K562 (cell line): Measurements from ENCODE around the gene DTL. TPM values are rescaled to one million over a fixed set of nuclear protein-coding genes. Genes with fewer than 3 reads are reported as not detected.
A peak's percentile ranks its signal among the peaks of the same experiment; 100 is the strongest.

Experiments used
- BACH1 ChIP-seq: fragments of 200-800 bp; sonication (Bioruptor generic); IDR thresholded peaks from 2 replicates; pipeline ENCODE4 v1.6.1; 2016; ENCODE audit warnings: missing genetic modification characterization, missing compliant biosample characterization
- BRD9 ChIP-seq: fragments of 450-650 bp; IDR thresholded peaks from 2 replicates; pipeline ENCODE4 v1.6.1; 2018; ENCODE audit warnings: low read depth; ENCODE audit not compliant: partially characterized antibody
- CBX2 ChIP-seq: fragments of 200-600 bp; sonication (generic); IDR thresholded peaks from one replicate; pipeline ENCODE4 v1.6.1; 2012; ENCODE audit warnings: mild to moderate bottlenecking, low read length, inconsistent platforms; ENCODE audit not compliant: insufficient read depth, poor library complexity, severe bottlenecking
- CTCF ChIP-seq, 3 experiments: IDR thresholded peaks in 2 of 3; conservative IDR thresholded peaks in 1 of 3; 2 replicates each; pipeline ENCODE4 v1.5.1; 2011 to 2012; ENCODE audit warnings: low read length in 3 of 3, mild to moderate bottlenecking in 3 of 3, control low read depth in 2 of 3, improper control_type of control experiment in 1 of 3, inconsistent platforms in 1 of 3, low read depth in 1 of 3, mixed read lengths in 1 of 3, moderate library complexity in 1 of 3; ENCODE audit not compliant: insufficient read depth in 2 of 3
- HCFC1 ChIP-seq: IDR thresholded peaks from 2 replicates; pipeline ENCODE4 v1.6.1; 2012; ENCODE audit warnings: low read depth, low read length, improper control_type of control experiment
- NBN ChIP-seq: fragments of 450-650 bp; IDR thresholded peaks from 2 replicates; pipeline ENCODE4 v1.6.1; 2016; ENCODE audit warnings: low read depth, mild to moderate bottlenecking
- POLR2AphosphoS5 ChIP-seq: IDR thresholded peaks from 2 replicates; pipeline ENCODE4 v1.6.1; 2011; ENCODE audit warnings: mild to moderate bottlenecking, low read depth, low read length, moderate library complexity; ENCODE audit not compliant: control insufficient read depth, insufficient read depth
- SMARCB1 ChIP-seq: IDR thresholded peaks from 2 replicates; pipeline ENCODE4 v1.6.1; 2011; ENCODE audit warnings: improper control_type of control experiment, low read depth; ENCODE audit not compliant: insufficient read length
- THRA ChIP-seq: fragments of 450-650 bp; IDR thresholded peaks from 2 replicates; pipeline ENCODE4 v1.6.1; 2017; ENCODE audit warnings: mild to moderate bottlenecking, moderate library complexity
- YY1 ChIP-seq, 3 experiments: IDR thresholded peaks; 2 replicates each; pipeline ENCODE4 v1.6.1; 2011; ENCODE audit warnings: low read length in 2 of 3, mild to moderate bottlenecking in 2 of 3, moderate library complexity in 2 of 3, borderline replicate concordance in 1 of 3, control low read depth in 1 of 3, low read depth in 1 of 3; ENCODE audit not compliant: insufficient read depth in 3 of 3, insufficient replicate concordance in 2 of 3, control insufficient read depth in 1 of 3, insufficient read length in 1 of 3; ENCODE audit errors: extremely low read depth in 1 of 3
- ZNF146 ChIP-seq: IDR thresholded peaks from one replicate; pipeline ENCODE4 v1.6.1; 2018; ENCODE audit warnings: missing compliant biosample characterization; ENCODE audit not compliant: unreplicated experiment
- polyA plus RNA-seq, 8 experiments: library from polyadenylated mRNA; depleted of rRNA in 4 of 8; stranded (reverse) in 5 of 8; unstranded in 3 of 8; fragments of >200 nt; fragmentation: Nextera tagmentation in 2 of 8; fragmentation: Illumina TruSeq in 1 of 8; extraction: Ambion mirVana in 2 of 8; extraction: Trizol in 1 of 8; gene quantifications; 2 replicates each; pipeline versions ENCODE4 v1.2.1 to v1.2.3, GENCODE V29; 2011 to 2014; ENCODE audit warnings: inconsistent platforms in 1 of 8, missing spikeins in 1 of 8
- total RNA-seq, 7 experiments: library from RNA; depleted of rRNA in 6 of 7; stranded (reverse); fragments of >200 nt in 6 of 7; fragmentation: Illumina TruSeq in 2 of 7; extraction: Trizol in 2 of 7; gene quantifications; 2 replicates each; pipeline versions ENCODE4 v1.2.1 to v1.2.3, GENCODE V29; 2011 to 2021; ENCODE audit warnings: low replicate concordance in 1 of 7

DTL gene
- total and polyA plus RNA-seq, 9 of the 15 experiments (the other 6 are each of a cell fraction or from before 2014, with no cell fraction given): 38.3 to 81.0 (median 63.2) TPM

GRCh38 chr1:212012034-212012740, 23.4 kb upstream of the DTL start (continued):
- TF ChIP-seq SMARCB1 (no peak), THRA (no peak), NBN (0 out of 2 replicates have a peak, but pooled peaks have one; percentile 26), POLR2AphosphoS5 (peak; percentile 27; the same call in 1 of the 2 replicates), ZNF146 (CRISPR knock-in tag) (no peak), BRD9 (no peak), HCFC1 (peak; percentile 29; the same call in 1 of the 2 replicates), CBX2 (no peak), BACH1 (no peak), YY1 (IDR thresholded peaks at IDR 0.05; ENCODE audit: borderline replicate concordance in 1 of 3, control insufficient read depth in 1 of 3, extremely low read depth in 1 of 3, insufficient read depth in 3 of 3, insufficient read length in 1 of 3, insufficient replicate concordance in 2 of 3, low read depth in 1 of 3, low read length in 2 of 3) (peak in 1 of 3 experiments; percentile 41), CTCF (IDR thresholded peaks at IDR 0.05 in 2 of 3, conservative IDR thresholded peaks at IDR 0.05 in 1 of 3; ENCODE audit: insufficient read depth in 2 of 3, low read depth in 1 of 3, low read length in 3 of 3) (peak; percentile 92 to 98 (median 95))
- TF ChIP-seq, all 486 proteins: peak for 33
